GM23248 (cell line): Measurements from ENCODE around the gene ACMSD. TPM values are rescaled to one million over a fixed set of nuclear protein-coding genes. Genes with fewer than 3 reads are reported as not detected.

Experiments used
- DNase-seq: peaks from one replicate; pipeline ENCODE4 v3.0.0-alpha.2; 2015
- H2AFZ ChIP-seq: fragments of 200-600 bp; sonication (generic); 2 replicates; pipeline ENCODE4 v1.6.1; 2016; ENCODE audit warnings: antibody characterized with exemption
- H3F3A ChIP-seq: fragments of 200-600 bp; sonication (generic); 2 replicates; pipeline ENCODE4 v1.6.1; 2016; ENCODE audit warnings: mild to moderate bottlenecking, antibody characterized with exemption, mixed run types; ENCODE audit not compliant: insufficient read depth
- H3K27ac ChIP-seq: fragments of 200-600 bp; sonication (generic); 2 replicates; pipeline ENCODE4 v1.5.1; 2016; ENCODE audit warnings: mild to moderate bottlenecking
- H3K27me3 ChIP-seq: fragments of 200-600 bp; sonication (generic); replicated peaks from 2 replicates; pipeline ENCODE4 v1.6.1; 2016; ENCODE audit warnings: mild to moderate bottlenecking; ENCODE audit not compliant: insufficient read depth
- H3K36me3 ChIP-seq: fragments of 200-600 bp; sonication (generic); 2 replicates; pipeline ENCODE4 v1.6.1; 2016; ENCODE audit warnings: low read depth, mild to moderate bottlenecking
- H3K4me1 ChIP-seq: fragments of 200-600 bp; sonication (generic); 2 replicates; pipeline ENCODE4 v1.6.1; 2016; ENCODE audit warnings: mild to moderate bottlenecking; ENCODE audit not compliant: insufficient read depth
- H3K4me2 ChIP-seq: fragments of 200-600 bp; sonication (generic); one replicate; pipeline ENCODE4 v1.6.1; 2016; ENCODE audit warnings: mild to moderate bottlenecking; ENCODE audit not compliant: unreplicated experiment
- H3K4me3 ChIP-seq: fragments of 200-600 bp; sonication (generic); 2 replicates; pipeline ENCODE4 v1.5.1; 2016; ENCODE audit warnings: mild to moderate bottlenecking
- H3K79me2 ChIP-seq: fragments of 200-600 bp; sonication (generic); 2 replicates; pipeline ENCODE4 v1.6.1; 2016; ENCODE audit warnings: mild to moderate bottlenecking; ENCODE audit not compliant: insufficient read depth
- H3K9ac ChIP-seq: fragments of 200-600 bp; sonication (generic); 2 replicates; pipeline ENCODE4 v1.6.1; 2016; ENCODE audit warnings: mild to moderate bottlenecking
- H3K9me2 ChIP-seq: fragments of 200-600 bp; sonication (generic); 2 replicates; pipeline ENCODE4 v1.6.1; 2016; ENCODE audit warnings: mixed run types, mild to moderate bottlenecking, moderate library complexity; ENCODE audit not compliant: insufficient read depth
- H3K9me3 ChIP-seq: fragments of 200-600 bp; sonication (generic); one replicate; pipeline ENCODE4 v1.6.1; 2017; ENCODE audit warnings: low read depth
- H4K20me1 ChIP-seq: fragments of 200-600 bp; sonication (generic); 2 replicates; pipeline ENCODE4 v1.6.0; 2016; ENCODE audit not compliant: insufficient read depth
- EZH2 ChIP-seq: fragments of 200-600 bp; sonication (generic); IDR thresholded peaks from 2 replicates; pipeline ENCODE4 v1.6.1; 2018; ENCODE audit warnings: antibody characterized with exemption, mild to moderate bottlenecking; ENCODE audit not compliant: insufficient read depth, poor library complexity, severe bottlenecking
- EZH2phosphoT487 ChIP-seq: fragments of 200-600 bp; sonication (generic); IDR thresholded peaks from 2 replicates; pipeline ENCODE4 v1.6.1; 2018; ENCODE audit warnings: antibody characterized with exemption, moderate library complexity, mild to moderate bottlenecking, low read depth; ENCODE audit not compliant: insufficient read depth
- WGBS, 2 experiments: methylation state at CpG; one replicate each; pipeline ENCODE4 v1.1.6; 2015 to 2017; ENCODE audit warnings: low lambda C conversion rate in 2 of 2, low coverage in 1 of 2; ENCODE audit errors: missing lambda C conversion rate in 2 of 2; 5-methylcytosine and 5-hydroxymethylcytosine counted together
- in situ Hi-C: fragments of 300-500 bp; cut with MboI; formaldehyde crosslinking; loops from 2 replicates; pipeline ENCODE4 v1.15.0; 2020
- polyA plus RNA-seq: library from polyadenylated mRNA; unstranded; fragments of >200 nt; fragmentation: Nextera tagmentation; extraction: Ambion mirVana; gene quantifications from 2 replicates; pipeline ENCODE4 v1.2.1, GENCODE V29; 2016
- total RNA-seq: library from RNA; depleted of rRNA; stranded (reverse); fragments of >200 nt; shearing (Covaris generic); gene quantifications from 2 replicates; pipeline ENCODE4 v1.2.3, GENCODE V29; 2014; rRNA removed

ACMSD gene
- total RNA-seq = not detected in 2 replicates
- polyA plus RNA-seq = not detected in 2 replicates

GRCh38 chr2:134838143-134838620 is at the start of gene ACMSD:
ACMSD (plus strand) TSS chr2:134838616; CDS start chr2:134838683, 67 bp downstream.
- Histone ChIP-seq H3K4me2 (peak within 1 kb of the TSS; percentile 55), H2AFZ (peak within 1 kb of the TSS; percentile 60), H3K9me3 (no peaks in the 10 kb centered on the region), H3K9ac (no peak within 1 kb of the TSS), H3K4me1 (peaks cover 12% of the 10 kb centered on the region), H3F3A (peaks cover 8% of the 10 kb centered on the region; the same call in 1 of the 2 replicates), H3K36me3 (no peaks in the 10 kb centered on the region), H4K20me1 (no peaks in the 10 kb centered on the region), H3K9me2 (no peaks in the 10 kb centered on the region), H3K27ac (peak within 1 kb of the TSS; percentile 30; the same call in 1 of the 2 replicates), H3K27me3 (no peaks in the 10 kb centered on the region), H3K79me2 (no peaks in the 10 kb centered on the region), H3K4me3 (no peak within 1 kb of the TSS)
- no peak for DNase-seq
- TF ChIP-seq EZH2phosphoT487 = no peak
- no peak for TF ChIP-seq EZH2
- in situ Hi-C loops = no loop called here

GRCh38 chr2:134790487-134790886 is 47.9 kb upstream of the ACMSD start:
- no peaks in the 10 kb centered on the region for H3K27me3 ChIP-seq
- H3K27ac ChIP-seq = no peak overlapping the region
- no peaks in the 10 kb centered on the region for H4K20me1 ChIP-seq
- WGBS, 2 experiments = 3% methylated on average over 3 of the region's 3 CpGs
- no peak overlapping the region for H2AFZ ChIP-seq
- TF ChIP-seq EZH2 (no peak), EZH2phosphoT487 (no peak)
- DNase-seq = no peak
- no peak overlapping the region for H3K9ac ChIP-seq
- no peaks in the 10 kb centered on the region for H3K9me2 ChIP-seq
- in situ Hi-C loops = no loop called here
- no peaks in the 10 kb centered on the region for H3K36me3 ChIP-seq
- no peaks in the 10 kb centered on the region for H3K9me3 ChIP-seq
- no peak overlapping the region for H3K4me3 ChIP-seq
- H3K79me2 ChIP-seq = no peaks in the 10 kb centered on the region
- no peaks in the 10 kb centered on the region for H3F3A ChIP-seq
- no peaks in the 10 kb centered on the region for H3K4me1 ChIP-seq
- H3K4me2 ChIP-seq = no peak overlapping the region

GRCh38 chr2:134791616-134792015 is 46.8 kb upstream of the ACMSD start:
- Histone ChIP-seq H3K36me3 (no peaks in the 10 kb centered on the region), H3K9me2 (no peaks in the 10 kb centered on the region), H3K9ac (no peak overlapping the region), H3K4me1 (no peaks in the 10 kb centered on the region), H3K4me2 (no peak overlapping the region), H3K79me2 (no peaks in the 10 kb centered on the region), H3K27me3 (no peaks in the 10 kb centered on the region), H3F3A (no peaks in the 10 kb centered on the region), H3K4me3 (no peak overlapping the region), H2AFZ (no peak overlapping the region), H4K20me1 (no peaks in the 10 kb centered on the region), H3K9me3 (no peaks in the 10 kb centered on the region), H3K27ac (no peak overlapping the region)
- in situ Hi-C loops = no loop called here
- DNase-seq = no peak
- 7 to 14% methylated on average over 3 of the region's 3 CpGs for WGBS, 2 experiments
- TF ChIP-seq EZH2 = no peak
- no peak for TF ChIP-seq EZH2phosphoT487

- Histone ChIP-seq H3K27me3 (no peaks in the 10 kb centered on the region), H3K4me2 (no peak overlapping the region), H3K4me3 (no peak overlapping the region), H3K79me2 (no peaks in the 10 kb centered on the region), H3K4me1 (no peaks in the 10 kb centered on the region), H3K36me3 (no peaks in the 10 kb centered on the region), H3F3A (no peaks in the 10 kb centered on the region), H3K9me3 (no peaks in the 10 kb centered on the region), H4K20me1 (no peaks in the 10 kb centered on the region), H3K9ac (no peak overlapping the region), H3K9me2 (no peaks in the 10 kb centered on the region), H2AFZ (no peak overlapping the region), H3K27ac (no peak overlapping the region)
- no peak for TF ChIP-seq EZH2
- TF ChIP-seq EZH2phosphoT487 = no peak
- in situ Hi-C loops = no loop called here
- no peak for DNase-seq
- WGBS, 2 experiments = 25 to 26% methylated on average over 4 of the region's 4 CpGs
These were observed 46.2 kb upstream of the ACMSD start for GRCh38 chr2:134792186-134792585.

GRCh38 chr2:134795765-134796164 is 42.7 kb upstream of the ACMSD start:
- H3K27me3 ChIP-seq = no peaks in the 10 kb centered on the region
- H3K9ac ChIP-seq = no peak overlapping the region
- no peaks in the 10 kb centered on the region for H3K9me3 ChIP-seq
- no peaks in the 10 kb centered on the region for H3F3A ChIP-seq
- in situ Hi-C loops = no loop called here
- no peaks in the 10 kb centered on the region for H3K9me2 ChIP-seq
- H3K36me3 ChIP-seq = no peaks in the 10 kb centered on the region
- H4K20me1 ChIP-seq = no peaks in the 10 kb centered on the region
- H3K4me3 ChIP-seq = no peak overlapping the region
- no peaks in the 10 kb centered on the region for H3K4me1 ChIP-seq
- H3K27ac ChIP-seq = no peak overlapping the region
- no peak overlapping the region for H2AFZ ChIP-seq
- DNase-seq = no peak
- TF ChIP-seq EZH2phosphoT487 (no peak), EZH2 (no peak)
- 29 to 31% methylated on average over 4 of the region's 4 CpGs for WGBS, 2 experiments
- H3K4me2 ChIP-seq = no peak overlapping the region
- H3K79me2 ChIP-seq = no peaks in the 10 kb centered on the region
